GM12872 (cell line): ENCODE data around the gene LLCFC1.

Experiments used
- TF ChIP-seq, protein P1 (sequence below): IDR thresholded peaks from 3 replicates; pipeline ENCODE4 v1.5.1; 2011; ENCODE audit warnings: low read depth, mild to moderate bottlenecking, low read length, moderate library complexity; ENCODE audit not compliant: insufficient read depth

Gene LLCFC1

DNA sequence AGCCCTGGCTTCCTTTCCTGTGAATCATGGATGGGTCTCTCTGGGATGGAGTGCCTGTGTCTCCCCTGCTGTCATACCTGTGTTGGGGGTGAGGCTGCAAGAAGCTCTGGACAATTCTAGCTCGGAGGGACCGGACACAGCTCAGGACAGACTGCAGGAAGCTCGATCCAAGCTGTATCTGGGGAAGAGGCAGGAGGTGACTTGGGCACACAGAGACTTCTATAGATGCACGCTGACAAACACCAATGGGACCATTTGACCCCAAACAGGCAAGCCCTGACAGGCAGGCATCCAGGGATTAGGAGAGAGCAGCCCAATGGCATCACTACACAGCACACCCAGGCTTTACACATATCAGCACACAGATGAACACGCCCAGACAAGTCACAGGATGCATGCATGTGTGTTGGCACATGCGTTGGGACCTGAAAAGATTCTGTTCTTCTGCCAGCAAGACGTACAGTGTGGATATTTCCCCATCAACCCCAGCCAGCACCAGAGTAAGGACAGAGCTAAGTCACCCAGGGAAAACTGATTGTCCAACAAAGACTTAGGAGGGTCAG lies 4.5 kb downstream of the LLCFC1 start:
- TF ChIP-seq, protein P1, sequence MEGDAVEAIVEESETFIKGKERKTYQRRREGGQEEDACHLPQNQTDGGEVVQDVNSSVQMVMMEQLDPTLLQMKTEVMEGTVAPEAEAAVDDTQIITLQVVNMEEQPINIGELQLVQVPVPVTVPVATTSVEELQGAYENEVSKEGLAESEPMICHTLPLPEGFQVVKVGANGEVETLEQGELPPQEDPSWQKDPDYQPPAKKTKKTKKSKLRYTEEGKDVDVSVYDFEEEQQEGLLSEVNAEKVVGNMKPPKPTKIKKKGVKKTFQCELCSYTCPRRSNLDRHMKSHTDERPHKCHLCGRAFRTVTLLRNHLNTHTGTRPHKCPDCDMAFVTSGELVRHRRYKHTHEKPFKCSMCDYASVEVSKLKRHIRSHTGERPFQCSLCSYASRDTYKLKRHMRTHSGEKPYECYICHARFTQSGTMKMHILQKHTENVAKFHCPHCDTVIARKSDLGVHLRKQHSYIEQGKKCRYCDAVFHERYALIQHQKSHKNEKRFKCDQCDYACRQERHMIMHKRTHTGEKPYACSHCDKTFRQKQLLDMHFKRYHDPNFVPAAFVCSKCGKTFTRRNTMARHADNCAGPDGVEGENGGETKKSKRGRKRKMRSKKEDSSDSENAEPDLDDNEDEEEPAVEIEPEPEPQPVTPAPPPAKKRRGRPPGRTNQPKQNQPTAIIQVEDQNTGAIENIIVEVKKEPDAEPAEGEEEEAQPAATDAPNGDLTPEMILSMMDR: no peak

DNA sequence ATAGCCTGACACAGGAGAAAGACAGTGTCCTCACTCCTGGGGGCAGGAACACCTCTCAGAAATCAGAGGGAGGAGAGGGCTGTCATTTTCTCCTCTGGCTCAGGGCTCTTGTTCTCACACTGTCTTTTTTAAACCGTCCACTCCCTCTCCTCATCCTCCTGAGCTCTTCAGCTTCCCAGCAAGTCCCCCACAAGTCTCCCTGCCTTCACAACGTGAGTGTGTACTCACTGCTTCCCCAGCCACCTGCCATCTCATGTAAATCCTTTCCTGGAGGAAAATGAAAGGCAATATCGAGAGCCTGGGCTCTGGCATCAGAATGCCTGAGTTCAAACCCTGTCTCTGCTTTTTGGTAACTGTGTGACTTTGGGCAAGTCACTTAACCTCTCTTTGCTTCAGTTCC lies 5.7 kb downstream of the LLCFC1 start:
- TF ChIP-seq, protein P1: no peak

DNA sequence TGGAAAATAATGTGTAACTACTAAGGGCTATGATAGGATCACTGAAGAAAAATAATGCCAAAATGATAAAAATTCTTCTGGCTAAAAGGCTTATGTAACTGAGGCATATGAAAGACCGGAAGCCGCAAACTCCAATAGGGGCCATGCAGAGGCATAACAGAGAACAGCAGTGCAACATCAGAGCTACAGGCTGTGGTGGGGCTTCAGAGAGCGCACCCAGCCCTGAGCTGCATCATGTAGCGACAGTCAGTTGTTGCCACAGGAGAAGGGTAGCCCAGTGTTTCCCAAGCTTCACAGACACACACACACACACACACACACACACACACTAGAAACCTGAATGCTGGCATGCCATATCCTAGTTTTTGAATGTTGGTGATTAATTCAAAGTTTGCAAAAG lies 9.3 kb downstream of the LLCFC1 start:
- TF ChIP-seq, protein P1: no peak

DNA sequence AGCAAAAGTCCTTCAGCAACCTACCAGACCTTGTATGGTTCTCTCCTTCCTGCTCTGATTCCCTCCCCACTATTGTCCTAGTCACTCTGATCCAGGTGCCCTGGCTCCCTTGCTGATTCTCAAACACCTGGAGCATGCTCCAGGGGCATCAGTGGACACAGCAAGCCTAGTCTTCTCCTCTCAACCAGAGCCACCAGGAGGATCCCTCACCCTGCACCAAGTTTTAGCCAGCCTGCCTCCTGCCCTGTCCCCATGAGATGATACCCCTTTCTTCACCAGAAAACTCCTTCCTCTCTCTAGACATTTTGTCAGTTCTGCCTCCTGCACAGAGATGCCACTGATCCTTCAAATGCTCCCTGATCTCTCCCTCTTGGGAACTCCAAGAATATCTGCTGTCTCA lies 11.0 kb downstream of the LLCFC1 start:
- TF ChIP-seq, protein P1: no peak

DNA sequence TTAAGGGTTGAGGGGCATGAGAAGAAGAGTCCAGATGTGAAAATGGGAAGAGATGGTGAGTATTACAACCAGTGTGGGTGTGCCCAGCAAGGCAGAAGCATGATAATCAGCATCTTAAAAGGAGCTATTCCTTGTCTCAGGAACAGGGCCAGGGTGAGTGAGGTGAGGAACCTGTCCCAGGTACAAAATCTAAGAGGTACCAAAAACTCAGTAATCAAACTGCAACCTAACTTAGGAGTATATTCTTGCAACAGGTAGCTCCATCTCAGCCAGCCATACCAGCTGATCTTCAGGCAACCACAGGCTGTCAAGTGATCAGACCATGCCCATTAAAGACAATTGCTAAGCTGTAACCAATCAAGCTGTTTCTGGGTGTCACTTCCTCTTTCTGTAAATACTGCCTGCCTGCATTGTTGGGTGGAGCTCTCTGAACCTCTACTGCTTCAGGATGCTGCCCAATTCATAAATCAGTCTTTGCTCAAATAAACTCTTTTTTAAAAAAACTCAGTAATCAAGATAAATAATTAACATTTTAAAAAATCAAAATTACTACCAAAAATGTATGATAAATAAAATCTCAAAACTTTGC lies 15.5 kb downstream of the LLCFC1 start:
- TF ChIP-seq, protein P1: no peak

DNA sequence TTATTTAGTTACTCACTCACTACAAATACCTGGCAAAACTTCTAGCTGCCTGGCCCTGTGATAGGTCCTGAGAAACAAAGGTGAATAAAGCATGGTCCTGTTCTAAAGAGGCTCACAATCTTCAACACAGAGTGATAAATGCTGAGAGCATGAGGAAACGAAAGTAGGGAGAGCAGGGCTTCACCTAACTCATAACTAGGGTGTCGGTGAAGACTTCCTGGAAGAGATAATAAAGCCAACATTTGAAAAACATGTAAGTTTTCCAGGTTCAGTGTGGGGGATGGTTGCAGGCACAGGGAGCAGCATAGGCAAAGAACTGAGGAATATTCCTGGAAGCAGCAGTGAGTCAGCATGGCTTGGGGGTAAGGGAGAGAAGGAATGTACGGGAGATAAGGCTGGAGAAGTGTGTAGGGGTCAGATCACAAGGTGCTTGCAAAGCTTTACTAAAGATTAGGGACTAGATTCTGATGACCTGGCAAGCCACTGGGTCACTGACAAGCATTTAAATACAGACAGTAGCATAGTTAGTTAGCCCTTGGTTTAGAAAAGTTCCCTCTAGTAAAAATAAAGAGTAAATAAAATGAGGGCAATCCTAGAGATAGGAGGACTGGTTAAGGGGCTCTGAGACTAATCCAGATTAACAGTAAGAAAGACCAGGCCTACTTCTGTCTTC lies 17.8 kb downstream of the LLCFC1 start:
- TF ChIP-seq, protein P1: no peak

DNA sequence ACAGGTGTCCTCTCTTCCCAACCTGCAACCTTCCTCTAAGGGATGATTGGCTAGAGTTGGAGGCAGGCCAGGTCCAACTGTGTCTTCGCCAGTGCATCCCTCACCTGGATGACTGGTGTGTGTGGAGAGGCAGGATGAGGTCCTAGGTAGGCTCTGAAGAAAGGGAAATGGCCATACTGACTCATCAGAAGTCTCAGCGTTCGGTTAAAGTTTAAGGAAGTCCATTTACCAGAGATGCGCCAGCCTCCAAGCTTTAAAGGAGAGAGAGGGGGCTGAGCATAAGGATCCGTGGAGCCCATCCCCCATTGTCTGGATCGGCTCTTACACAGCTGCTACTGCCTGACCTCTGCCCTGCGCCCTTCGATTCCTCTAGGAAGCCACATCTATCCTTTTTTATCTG lies 18.4 kb downstream of the LLCFC1 start:
- TF ChIP-seq, protein P1: no peak
